ENCODE results near the gene POP7.

DNA sequence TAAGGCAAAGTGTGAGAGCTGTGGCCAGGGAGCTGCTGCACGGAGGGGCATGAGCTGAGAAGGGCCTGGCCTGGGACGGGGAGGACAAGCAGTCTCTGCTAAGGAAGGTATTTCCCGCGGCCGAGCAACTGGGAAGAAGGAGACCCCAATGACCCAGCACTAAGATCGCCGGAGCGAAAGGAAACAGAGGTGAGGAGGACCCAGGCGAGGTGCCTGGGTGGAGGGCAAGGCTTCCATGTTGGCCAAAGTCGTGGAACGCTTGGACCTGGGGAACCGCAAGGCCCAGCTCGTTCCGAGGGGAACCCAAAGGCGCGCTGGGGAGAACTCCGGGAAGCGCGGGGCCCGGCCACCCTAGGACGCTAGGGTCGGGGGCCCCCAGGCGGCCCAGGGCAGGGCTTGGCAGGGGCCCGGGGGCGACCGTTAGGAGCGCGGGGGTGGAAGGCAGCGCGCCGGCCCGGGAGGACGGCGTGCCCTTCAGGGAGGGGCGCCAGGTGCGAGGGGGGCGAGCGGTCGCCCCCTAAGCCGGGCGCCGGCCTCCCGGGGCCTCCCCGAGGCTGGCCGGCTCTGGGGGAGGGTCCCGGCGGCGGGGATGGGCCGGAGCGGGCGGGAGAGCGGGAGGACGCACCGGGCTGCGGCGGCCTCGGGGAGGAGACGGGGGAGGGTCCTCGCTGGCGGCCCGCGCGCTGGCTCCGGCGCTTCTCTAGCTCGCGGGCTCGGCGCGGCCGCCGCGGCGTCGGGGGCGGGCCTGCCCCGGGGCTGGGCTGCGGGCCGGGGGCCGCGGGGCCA, 12.4 kb upstream of the POP7 start:
- TF ChIP-seq, protein P1, sequence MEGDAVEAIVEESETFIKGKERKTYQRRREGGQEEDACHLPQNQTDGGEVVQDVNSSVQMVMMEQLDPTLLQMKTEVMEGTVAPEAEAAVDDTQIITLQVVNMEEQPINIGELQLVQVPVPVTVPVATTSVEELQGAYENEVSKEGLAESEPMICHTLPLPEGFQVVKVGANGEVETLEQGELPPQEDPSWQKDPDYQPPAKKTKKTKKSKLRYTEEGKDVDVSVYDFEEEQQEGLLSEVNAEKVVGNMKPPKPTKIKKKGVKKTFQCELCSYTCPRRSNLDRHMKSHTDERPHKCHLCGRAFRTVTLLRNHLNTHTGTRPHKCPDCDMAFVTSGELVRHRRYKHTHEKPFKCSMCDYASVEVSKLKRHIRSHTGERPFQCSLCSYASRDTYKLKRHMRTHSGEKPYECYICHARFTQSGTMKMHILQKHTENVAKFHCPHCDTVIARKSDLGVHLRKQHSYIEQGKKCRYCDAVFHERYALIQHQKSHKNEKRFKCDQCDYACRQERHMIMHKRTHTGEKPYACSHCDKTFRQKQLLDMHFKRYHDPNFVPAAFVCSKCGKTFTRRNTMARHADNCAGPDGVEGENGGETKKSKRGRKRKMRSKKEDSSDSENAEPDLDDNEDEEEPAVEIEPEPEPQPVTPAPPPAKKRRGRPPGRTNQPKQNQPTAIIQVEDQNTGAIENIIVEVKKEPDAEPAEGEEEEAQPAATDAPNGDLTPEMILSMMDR (IDR thresholded peaks at IDR 0.05; ENCODE audit: low read depth, low read length, poor library complexity, severe bottlenecking) = no peak
- no peak for TF ChIP-seq EZH2phosphoT487 (IDR thresholded peaks at IDR 0.05; ENCODE audit: borderline replicate concordance, low read length)

Data from DOHH2 (cell line).